ENCODE measurements around the gene SHROOM4.

- TF ChIP-seq CTCF (IDR thresholded peaks at IDR 0.05) (no peak), POLR2A (IDR thresholded peaks at IDR 0.05) (no peak)
These were observed 165.8 kb downstream of the SHROOM4 start for GRCh38 chrX:50648156-50648555.

Data from esophagus squamous epithelium (tissue), 4 donors.